ENCODE measurements around the gene NT5M.
"Not testable (repeated sequence)": the region's sequence is repeated elsewhere in the genome, so short reads cannot be mapped to it uniquely, and the experiment has no call there.

The NT5M gene

DNA sequence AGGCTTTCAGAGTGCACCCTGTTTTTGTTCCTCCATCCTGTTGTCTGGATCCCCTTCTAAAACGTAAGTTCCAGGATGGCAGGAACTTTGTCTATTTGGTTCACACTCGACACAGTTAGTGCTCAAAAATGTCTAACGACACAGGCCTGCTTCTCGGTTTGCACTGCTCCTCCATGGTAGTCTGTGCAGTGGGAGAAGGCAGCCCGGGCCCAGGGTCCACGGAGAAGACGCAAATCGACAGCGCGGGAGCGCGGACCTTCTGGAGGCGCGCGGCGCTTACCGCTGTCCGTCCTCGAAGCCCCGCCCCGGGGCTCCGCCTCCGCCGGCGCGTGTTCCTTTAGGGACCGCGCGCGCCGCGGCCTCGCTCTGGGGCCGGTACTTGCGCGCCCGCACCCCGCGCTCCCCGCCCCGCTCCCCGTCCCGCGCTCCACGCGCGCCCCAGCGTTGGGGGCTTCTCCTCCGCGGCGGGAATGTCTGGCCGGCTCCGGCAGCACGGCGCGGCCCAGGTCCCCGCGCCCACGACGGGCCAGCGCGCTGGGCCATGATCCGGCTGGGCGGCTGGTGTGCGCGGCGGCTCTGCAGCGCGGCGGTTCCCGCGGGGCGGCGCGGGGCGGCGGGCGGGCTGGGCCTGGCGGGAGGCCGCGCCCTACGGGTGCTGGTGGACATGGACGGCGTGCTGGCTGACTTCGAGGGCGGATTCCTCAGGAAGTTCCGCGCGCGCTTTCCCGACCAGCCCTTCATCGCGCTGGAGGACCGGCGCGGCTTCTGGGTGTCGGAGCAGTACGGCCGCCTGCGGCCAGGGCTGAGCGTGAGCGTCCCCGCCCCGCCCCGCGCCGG lies at the start of gene NT5M:
NT5M (plus strand) TSS at position 364 of the 837 bp plus-strand sequence; CDS start at position 542, 178 bp downstream.
- H3K27ac ChIP-seq, result no peak within 1 kb of the TSS
- no peak for DNase-seq (ENCODE audit: low read depth, low spot score)

DNA sequence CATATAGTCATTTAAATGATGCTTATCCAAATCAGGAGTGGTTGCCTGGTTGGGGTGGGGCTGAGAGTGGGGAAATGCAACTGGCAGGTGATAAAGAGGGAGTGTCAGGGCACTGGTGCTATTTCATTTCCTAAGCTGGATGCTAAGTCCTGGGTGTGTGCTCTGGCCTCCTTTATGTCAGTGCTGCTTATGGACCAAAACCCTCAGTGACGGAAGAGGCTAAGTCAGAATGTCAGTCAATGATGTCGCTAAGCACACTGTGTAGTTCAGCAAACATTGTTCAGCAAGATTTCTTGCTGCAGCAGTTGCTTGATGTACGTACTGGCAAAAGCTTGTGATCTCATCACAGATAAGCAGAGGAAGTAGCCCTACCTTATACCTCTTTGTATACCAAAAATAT lies 49.8 kb upstream of the NT5M start:
- H3K27ac ChIP-seq, result no peak overlapping the region
- no peak for DNase-seq (ENCODE audit: low read depth, low spot score)

- no peak overlapping the region for H3K27ac ChIP-seq
- DNase-seq (ENCODE audit: low read depth, low spot score), result no peak
Observed at GRCh38 chr17:17254036-17254435, 49.1 kb upstream of the NT5M start.

DNA sequence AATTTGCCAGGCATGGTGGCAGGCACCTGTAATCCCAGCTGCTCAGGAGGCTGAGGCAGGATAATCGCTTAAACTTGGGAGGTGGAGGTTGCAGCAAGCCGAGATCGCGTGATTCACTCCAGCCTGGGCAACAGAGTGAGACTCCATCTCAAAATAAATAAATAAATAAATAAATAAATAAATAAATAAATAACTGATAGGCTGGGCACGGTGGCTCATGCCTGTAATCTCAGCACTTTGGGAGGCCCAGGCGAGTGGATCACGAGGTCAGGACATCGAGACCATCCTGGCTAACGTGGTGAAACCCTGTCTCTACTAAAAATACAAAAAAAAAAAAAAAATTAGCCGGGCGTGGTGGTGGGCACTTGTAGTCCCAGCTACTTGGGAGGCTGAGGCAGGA lies 47.5 kb upstream of the NT5M start:
- not testable (repeated sequence) for DNase-seq (ENCODE audit: low read depth, low spot score); H3K27ac ChIP-seq

DNA sequence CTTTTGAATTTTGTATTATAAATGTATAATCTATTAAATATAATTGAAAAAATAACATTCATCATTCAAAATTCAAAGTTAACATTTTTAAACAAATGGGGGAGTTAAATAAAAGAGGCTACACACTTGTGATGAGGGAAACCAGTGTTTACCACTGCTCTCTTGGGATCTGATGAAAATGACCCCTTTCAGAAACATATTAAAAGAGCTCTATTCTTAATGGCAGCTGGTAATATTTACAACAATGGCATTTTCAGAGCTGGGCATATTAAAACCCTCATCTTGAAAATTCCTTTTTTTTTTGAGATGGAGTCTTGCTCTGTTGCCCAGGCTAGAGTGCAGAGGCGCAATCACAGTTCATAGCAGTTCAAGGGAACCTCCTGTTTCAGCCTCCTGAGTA lies 46.9 kb upstream of the NT5M start:
- H3K27ac ChIP-seq, result no peak overlapping the region
- DNase-seq (ENCODE audit: low read depth, low spot score), result no peak

- H3K27ac ChIP-seq, result no peak overlapping the region
- DNase-seq (ENCODE audit: low read depth, low spot score), result no peak
Observed at GRCh38 chr17:17258011-17258410, 45.2 kb upstream of the NT5M start.

GRCh38 chr17:17258998-17259397 lies 44.2 kb upstream of the NT5M start:
- no peak overlapping the region for H3K27ac ChIP-seq
- no peak for DNase-seq (ENCODE audit: low read depth, low spot score)

DNA sequence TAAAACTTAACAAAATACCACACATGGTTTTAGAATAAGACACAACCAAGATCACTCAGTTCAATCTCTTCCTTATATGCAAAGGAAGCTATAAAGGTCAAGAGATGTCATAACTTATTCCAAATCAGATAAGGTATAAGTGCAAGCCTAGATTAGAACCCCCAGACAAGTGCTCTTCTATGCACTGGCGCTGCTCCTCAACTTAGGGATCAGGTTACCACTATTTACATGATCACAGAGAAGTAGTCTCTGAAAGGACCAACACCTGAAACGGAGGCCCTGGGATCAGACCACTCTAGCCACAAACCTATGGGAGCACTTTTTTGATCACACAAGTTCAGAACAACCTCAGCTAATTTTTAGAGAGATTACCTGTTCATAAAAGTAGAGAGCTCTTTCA lies 38.7 kb upstream of the NT5M start:
- DNase-seq (ENCODE audit: low read depth, low spot score), result no peak
- no peak overlapping the region for H3K27ac ChIP-seq

DNA sequence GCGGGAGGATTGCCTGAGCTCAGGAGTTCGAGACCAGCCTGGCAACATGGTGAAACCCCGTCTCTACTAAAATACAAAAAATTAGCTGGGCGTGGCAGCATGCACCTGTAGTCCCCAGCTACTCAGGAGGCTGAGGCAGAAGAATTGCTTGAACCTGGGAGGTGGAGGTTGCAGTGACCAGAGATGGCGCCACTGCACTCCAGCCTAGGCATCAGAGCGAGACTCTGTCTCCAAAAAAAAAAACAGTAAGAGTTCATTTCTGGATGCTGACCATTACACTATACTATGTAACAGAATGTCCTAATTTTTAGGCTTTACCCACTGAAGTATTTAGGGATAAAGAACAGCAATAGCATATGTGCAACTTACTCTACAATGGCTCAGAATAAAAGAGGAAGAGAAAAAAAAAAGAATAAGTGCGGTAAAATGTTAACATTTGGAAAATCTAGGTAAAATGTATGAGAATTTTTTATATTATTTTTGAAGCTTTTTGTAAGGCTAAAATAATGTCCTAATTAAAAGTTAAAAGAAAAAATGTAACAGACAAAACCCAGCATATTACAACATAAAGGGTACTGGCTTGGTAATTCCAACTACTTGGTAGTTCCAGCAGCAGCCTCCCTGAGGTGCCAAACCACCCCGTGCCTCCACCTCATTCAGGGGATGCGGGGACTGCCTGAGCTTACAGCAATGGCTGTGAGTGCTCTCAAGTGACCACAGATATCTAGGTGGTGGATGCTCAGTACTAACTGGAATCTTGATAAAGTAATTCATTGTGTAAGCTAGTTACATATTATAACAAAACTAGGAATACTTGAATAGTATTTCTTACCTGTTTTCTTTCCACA lies 33.0 kb upstream of the NT5M start:
- DNase-seq (ENCODE audit: low read depth, low spot score), result no peak

GRCh38 chr17:17275971-17276370 lies 27.2 kb upstream of the NT5M start:
- H3K27ac ChIP-seq, result no peak overlapping the region
- DNase-seq (ENCODE audit: low read depth, low spot score), result no peak

More for the DNA sequence above, 33.0 kb upstream of the NT5M start:
- H3K27ac ChIP-seq, result no peak overlapping the region

DNA sequence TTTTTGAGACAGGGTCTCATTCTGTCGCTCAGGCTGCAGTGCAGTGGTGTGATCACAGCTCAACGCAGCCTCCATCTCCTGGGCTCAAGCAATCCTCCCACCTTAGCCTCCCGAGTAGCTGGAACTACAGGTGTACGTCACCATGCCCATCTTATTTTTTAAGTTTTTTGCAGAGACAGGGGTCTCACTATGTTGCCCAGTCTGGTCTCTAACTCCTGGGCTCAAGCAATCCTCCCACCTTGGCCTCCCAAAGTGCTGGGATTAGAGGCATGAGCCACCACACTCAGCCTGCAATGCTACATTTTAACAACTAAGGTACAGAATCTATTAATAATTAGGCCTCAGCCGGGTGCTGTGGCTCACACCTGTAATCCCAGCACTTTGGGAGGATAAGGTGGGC lies 25.7 kb upstream of the NT5M start:
- not testable (repeated sequence) for H3K27ac ChIP-seq; DNase-seq (ENCODE audit: low read depth, low spot score)

- DNase-seq (ENCODE audit: low read depth, low spot score), result no peak
- H3K27ac ChIP-seq, result no peak overlapping the region
Observed at GRCh38 chr17:17279316-17279715, 23.9 kb upstream of the NT5M start.

GRCh38 chr17:17280613-17281549 lies 22.3 kb upstream of the NT5M start, which contains the start of gene COPS3:
Gene COPS3, minus strand, starts transcription at chr17:17281246. Its CDS starts 60 bp downstream, at chr17:17281186.
- peak within 1 kb of the TSS; percentile 77 for H3K27ac ChIP-seq
- DNase-seq (ENCODE audit: low read depth, low spot score), result peak; percentile 78

- no peak overlapping the region for H3K27ac ChIP-seq
- DNase-seq (ENCODE audit: low read depth, low spot score), result no peak
Observed at GRCh38 chr17:17285951-17286350, 17.2 kb upstream of the NT5M start.

GRCh38 chr17:17289086-17289485 lies 14.1 kb upstream of the NT5M start:
- H3K27ac ChIP-seq, result no peak overlapping the region
- no peak for DNase-seq (ENCODE audit: low read depth, low spot score)

- no peak overlapping the region for H3K27ac ChIP-seq
- no peak for DNase-seq (ENCODE audit: low read depth, low spot score)
Observed at GRCh38 chr17:17289701-17290100, 13.5 kb upstream of the NT5M start.

GRCh38 chr17:17295141-17295540 lies 8.0 kb upstream of the NT5M start:
- DNase-seq (ENCODE audit: low read depth, low spot score), result no peak
- no peak overlapping the region for H3K27ac ChIP-seq

DNA sequence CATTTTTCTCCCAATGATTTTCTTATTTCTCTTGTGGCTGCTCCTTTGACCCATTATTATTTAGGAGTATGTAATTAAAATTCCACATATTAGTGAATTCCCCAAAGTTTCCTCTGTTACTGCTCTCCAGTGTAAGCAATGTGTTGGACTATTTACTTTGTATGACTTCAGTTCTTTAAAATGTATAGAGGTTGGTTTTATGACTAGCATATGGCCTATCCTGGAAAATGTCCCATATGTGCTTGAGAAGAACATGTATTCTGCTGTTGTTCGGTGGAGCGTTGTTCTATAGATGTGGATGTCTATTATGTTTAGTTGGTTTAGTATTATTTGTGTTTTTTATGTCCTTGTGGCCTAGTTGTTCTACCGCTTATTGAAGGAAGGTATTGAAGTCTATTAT lies 6.0 kb upstream of the NT5M start:
- DNase-seq (ENCODE audit: low read depth, low spot score), result no peak
- H3K27ac ChIP-seq, result peak overlapping the region; percentile 57

DNA sequence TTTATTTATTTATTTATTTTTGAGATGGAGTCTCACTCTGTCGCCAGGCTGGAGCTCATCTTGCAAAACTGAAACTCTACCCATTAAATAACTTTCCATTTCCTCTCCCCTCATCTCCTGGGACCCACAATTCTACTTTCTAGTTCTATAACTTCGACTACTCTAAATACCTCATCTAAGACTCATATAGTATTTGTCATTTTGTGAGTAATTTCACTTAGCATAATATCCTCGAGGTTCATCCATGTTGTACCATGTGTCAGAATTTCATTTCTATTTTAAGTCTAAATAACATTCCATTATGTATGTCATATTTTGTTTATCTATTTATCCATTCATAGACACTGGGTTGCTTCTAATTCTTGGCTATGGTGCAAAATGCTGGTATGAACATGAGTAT lies 5.1 kb upstream of the NT5M start:
- no peak for DNase-seq (ENCODE audit: low read depth, low spot score)

More for the DNA sequence above, 5.1 kb upstream of the NT5M start:
- H3K27ac ChIP-seq, result no peak overlapping the region
